Activated gamma-delta T cell treated with anti-CD3 and anti-CD28 coated beads, Interleukin-2, amount 50 U/mL, for 16 hours (primary cell): Measurements from ENCODE around the gene SHROOM4.

Source experiments
- DNase-seq: peaks from one replicate; pipeline ENCODE4 v3.0.0-alpha.2; 2020; ENCODE audit warnings: low read depth

The SHROOM4 gene

GRCh38 chrX:50813843-50814661 is at the start of gene SHROOM4:
TSS of gene SHROOM4 (minus strand) at chrX:50814194. CDS start at chrX:50814018, 176 bp downstream.
- no peak for DNase-seq

GRCh38 chrX:50863471-50863870 is 49.5 kb upstream of the SHROOM4 start:
- DNase-seq, result no peak

- DNase-seq, result no peak
Measured at GRCh38 chrX:50860518-50860917, 46.5 kb upstream of the SHROOM4 start.

- no peak for DNase-seq
Measured at GRCh38 chrX:50858548-50858947, 44.6 kb upstream of the SHROOM4 start.

GRCh38 chrX:50853399-50853798 is 39.4 kb upstream of the SHROOM4 start:
- no peak for DNase-seq

GRCh38 chrX:50852524-50852923 is 38.5 kb upstream of the SHROOM4 start:
- no peak for DNase-seq

- DNase-seq, result no peak
Measured at GRCh38 chrX:50842221-50842620, 28.2 kb upstream of the SHROOM4 start.

- no peak for DNase-seq
Measured at GRCh38 chrX:50839730-50840129, 25.7 kb upstream of the SHROOM4 start.

GRCh38 chrX:50838820-50839600 is 25.0 kb upstream of the SHROOM4 start:
- no peak for DNase-seq

GRCh38 chrX:50827996-50828395 is 14.0 kb upstream of the SHROOM4 start:
- no peak for DNase-seq

GRCh38 chrX:50825825-50826224 is 11.8 kb upstream of the SHROOM4 start:
- no peak for DNase-seq

- DNase-seq, result no peak
Measured at GRCh38 chrX:50818986-50819385, 5.0 kb upstream of the SHROOM4 start.

- DNase-seq, result no peak
Measured at GRCh38 chrX:50815120-50815519, 1.1 kb upstream of the SHROOM4 start.

GRCh38 chrX:50814701-50815100 is 707 bp upstream of the SHROOM4 start:
- no peak for DNase-seq

- DNase-seq, result no peak
Measured at GRCh38 chrX:50812995-50813842, 775 bp downstream of the SHROOM4 start.

- no peak for DNase-seq
Measured at GRCh38 chrX:50805276-50805675, 8.7 kb downstream of the SHROOM4 start.

- no peak for DNase-seq
Measured at GRCh38 chrX:50801135-50801534, 12.9 kb downstream of the SHROOM4 start.

GRCh38 chrX:50799531-50799961 is 14.4 kb downstream of the SHROOM4 start:
- DNase-seq, result no peak

- no peak for DNase-seq
Measured at GRCh38 chrX:50798783-50799182, 15.2 kb downstream of the SHROOM4 start.

- DNase-seq, result no peak
Measured at GRCh38 chrX:50787099-50787498, 26.9 kb downstream of the SHROOM4 start.

GRCh38 chrX:50780144-50780543 is 33.9 kb downstream of the SHROOM4 start:
- DNase-seq, result no peak

- DNase-seq, result no peak
Measured at GRCh38 chrX:50779694-50780093, 34.3 kb downstream of the SHROOM4 start.
